Measurements from ENCODE around the gene PUS1. TPM values are rescaled to one million over a fixed set of nuclear protein-coding genes. Genes with fewer than 3 reads are reported as not detected.

The PUS1 gene
- total and polyA plus RNA-seq, 2 of the 8 experiments (the other 6 are each of a cell fraction or from before 2014, with no cell fraction given): 48.1 to 81.2 TPM

DNA sequence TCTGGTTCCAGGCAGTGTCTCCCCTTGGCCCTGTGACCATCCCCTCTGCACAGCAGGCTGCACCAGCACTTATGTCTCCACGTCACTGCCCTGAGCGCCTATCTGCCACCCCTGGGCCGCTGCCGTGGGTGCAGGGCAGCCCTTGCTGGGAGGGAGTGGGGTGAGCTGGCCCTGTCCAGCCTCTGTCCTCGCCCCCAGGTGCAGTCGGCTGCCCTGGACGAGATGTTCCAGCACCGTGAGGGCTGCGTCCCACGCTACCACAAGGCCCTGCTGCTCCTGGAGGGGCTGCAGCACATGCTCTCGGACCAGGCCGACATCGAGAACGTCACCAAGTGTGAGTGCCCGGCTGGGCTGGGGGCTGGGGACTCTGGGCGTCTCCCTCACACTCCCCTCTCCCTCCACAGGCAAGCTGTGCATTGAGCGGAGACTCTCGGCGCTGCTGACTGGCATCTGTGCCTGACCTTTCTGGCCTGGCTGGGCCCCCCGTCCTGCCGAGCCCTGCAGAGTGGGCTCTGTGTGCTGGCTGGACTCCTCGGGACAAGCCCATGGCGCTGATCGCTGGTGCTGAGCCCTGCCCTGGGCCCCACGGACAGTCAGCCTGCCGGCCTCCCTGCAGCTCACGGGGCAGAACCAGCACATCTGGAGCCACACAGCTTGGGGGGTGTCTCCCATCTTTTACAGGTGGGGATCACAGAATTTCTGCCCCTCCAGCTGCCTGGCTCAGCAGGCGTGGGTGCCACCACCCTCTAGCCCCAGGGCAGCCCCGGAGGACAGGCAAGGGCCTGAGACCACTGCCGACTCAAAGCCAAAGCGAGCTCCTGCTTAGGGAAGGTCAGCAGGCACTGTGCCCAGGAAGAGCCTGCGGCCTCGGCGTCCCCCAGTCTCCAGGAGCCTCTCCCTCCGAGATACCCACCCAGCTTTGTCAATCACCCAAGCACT, 7.9 kb upstream of the PUS1 start (continued):
- TF ChIP-seq KDM4A (IDR thresholded peaks at IDR 0.05; ENCODE audit: low read depth, low read length, severe bottlenecking): no peak
- TF ChIP-seq CTCF (IDR thresholded peaks at IDR 0.05; ENCODE audit: control extremely low read depth in 1 of 3, insufficient read depth in 1 of 3, low read depth in 1 of 3, low read length in 3 of 3): no peak
